Activated T-helper 1 cell treated with Interleukin-2 at 50 U/mL for 16 hours (primary cell): Measurements from ENCODE around the gene SLC24A4.

Source experiments
- DNase-seq: peaks from one replicate; pipeline ENCODE4 v3.0.0-alpha.2; 2020; ENCODE audit warnings: low read depth

SLC24A4 gene

DNA sequence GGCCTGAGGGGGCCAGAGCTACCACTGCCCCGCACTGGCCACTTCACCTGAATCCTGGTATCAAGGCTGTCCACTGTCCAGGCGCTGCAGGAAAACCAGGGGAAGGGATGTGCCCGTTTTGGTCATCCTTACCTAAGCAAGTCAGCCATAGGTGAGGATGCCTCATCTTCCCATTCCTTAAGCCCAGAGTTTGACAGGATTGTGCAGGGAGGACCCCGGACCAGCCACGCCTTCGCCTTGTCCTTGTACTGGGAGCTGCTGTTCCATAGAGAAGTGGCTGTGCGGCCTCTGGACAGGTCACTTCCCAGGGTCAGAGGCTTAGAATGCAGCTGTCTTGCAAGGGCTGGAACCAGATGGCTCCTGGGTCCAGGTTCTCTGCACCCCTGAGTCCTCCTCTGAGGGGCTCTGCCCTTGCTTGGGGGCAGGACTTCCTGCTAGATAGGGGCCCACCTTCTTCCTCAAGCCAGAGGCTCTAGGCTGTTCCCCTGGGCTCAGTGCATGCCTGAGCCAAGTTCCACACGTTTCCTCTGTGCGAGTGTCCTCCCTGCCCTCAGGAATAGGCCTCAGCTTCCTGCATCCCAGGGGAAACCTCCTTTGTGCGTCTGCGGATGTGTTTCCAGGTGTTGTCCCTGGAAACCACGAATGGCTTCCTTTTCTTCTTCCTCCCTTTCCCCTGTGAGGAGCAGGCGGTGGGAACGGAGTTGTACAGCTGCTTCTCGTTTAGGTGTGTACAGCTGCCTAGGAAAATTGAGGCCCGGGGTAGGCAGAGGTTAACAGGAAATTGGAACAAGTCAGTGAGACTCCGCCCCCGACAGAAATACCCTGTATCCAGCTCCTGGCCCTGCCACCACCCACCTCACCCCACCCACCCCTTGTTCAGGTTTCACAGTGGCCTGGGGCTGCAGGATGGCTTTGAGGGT, 136.3 kb downstream of the SLC24A4 start:
- no peak for DNase-seq

DNA sequence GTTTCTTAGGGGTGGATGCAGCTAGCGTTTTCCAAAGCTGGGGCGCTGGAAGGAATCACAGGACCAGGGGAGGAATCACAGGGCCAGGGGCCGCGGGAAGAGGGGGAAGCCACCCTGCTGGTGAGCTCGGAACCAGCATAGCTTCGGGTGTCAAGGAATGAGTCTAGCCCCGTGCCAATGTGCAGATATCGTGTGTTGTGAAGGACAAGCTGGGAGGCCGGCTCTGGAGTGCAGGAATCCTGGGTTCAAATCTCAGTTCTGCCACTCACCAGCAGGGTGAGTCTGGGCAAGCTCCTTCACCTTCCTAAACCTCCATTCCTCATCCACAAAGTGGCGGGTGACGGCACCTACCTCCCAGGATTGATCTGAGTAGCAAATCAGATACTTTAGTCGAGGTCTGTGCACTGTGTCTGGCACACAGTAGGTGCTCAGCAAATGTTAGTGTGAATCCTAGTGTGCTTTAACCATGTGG, 137.0 kb downstream of the SLC24A4 start:
- DNase-seq = no peak

GRCh38 chr14:92460541-92460915, 137.6 kb downstream of the SLC24A4 start:
- no peak for DNase-seq

- no peak for DNase-seq
Measured at GRCh38 chr14:92460916-92461579, 138.1 kb downstream of the SLC24A4 start.

DNA sequence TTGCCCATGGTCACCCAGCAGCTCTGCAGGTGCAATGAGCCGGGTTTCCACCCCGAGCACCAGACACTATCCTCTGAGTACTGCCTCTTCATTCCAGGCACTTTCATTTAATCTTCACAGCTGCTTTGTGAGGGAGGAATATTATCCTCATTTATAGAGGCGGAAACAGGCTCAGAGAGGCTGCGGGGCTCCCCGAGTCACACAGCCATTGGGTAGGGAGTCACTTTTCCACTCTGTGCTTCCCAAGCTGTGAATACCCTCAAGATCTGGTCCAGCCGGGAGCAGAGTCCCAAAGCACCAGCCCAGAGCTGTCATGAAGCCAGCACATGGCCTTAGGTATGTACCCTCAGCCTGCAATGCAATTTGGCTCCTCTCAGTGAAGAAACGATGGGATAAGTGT, 138.9 kb downstream of the SLC24A4 start:
- no peak for DNase-seq

GRCh38 chr14:92462568-92462967, 139.6 kb downstream of the SLC24A4 start:
- no peak for DNase-seq

DNA sequence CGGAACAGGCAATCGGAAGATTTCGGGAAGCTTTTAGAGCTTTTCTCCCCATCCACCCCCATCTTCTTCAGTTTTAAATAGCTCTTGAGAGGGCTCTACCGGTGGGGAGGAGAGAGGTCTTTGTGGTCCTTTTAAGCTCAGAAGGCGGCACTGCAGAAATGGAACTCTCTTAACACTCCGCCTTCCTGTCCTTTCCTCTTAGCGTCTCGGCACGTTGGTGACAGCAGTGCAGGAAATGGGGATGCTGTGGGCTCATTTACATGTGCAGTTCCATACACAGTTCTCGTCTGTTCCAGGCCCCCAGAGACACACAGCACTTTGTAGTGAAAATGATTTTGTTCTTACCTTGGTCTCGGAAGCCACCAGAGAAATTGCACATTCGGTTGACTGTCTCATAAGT, 140.2 kb downstream of the SLC24A4 start:
- DNase-seq = no peak

DNA sequence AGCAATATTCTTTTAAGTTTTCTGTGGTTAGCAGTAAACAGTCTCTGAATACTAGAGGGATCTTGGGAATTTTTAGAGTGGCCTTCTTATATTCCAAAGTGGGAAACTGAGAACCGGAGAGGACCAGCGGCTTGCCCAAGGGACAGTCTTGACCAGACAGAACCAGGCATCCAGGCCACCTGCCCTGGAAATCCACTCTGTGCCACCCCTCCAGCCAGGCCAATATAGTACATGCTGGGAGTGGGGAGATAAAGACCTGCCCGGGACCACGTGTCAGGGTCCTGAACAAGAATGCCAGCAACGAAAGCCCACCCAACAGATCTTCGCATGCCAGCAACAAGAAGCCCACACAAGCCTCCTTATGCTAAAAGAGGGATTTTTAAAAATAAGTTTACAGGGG, 141.2 kb downstream of the SLC24A4 start:
- DNase-seq = no peak

DNA sequence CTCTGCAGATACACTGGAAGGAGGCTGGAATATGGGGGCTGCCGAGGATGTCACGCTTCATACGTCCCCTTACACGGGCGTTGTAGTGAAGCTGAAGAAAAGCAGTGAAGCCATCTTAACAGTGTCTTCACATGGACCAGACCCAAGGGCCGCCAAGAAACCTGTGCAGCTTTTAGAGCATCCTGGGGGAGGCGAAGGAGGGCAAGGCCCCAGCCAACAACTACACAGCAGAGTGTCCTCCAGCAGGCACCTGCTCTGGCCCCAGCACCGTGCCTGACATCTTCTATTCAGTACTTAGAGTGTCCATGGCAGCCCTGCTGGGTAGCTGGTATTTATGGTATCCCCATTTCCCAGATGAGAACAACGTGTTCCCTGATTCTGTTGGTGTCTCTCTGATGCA, 141.8 kb downstream of the SLC24A4 start:
- no peak for DNase-seq

GRCh38 chr14:92465353-92466055, 142.5 kb downstream of the SLC24A4 start:
- no peak for DNase-seq

GRCh38 chr14:92466059-92466458, 143.1 kb downstream of the SLC24A4 start:
- DNase-seq = no peak

- DNase-seq = no peak
Measured at GRCh38 chr14:92469515-92469914, 146.6 kb downstream of the SLC24A4 start.

DNA sequence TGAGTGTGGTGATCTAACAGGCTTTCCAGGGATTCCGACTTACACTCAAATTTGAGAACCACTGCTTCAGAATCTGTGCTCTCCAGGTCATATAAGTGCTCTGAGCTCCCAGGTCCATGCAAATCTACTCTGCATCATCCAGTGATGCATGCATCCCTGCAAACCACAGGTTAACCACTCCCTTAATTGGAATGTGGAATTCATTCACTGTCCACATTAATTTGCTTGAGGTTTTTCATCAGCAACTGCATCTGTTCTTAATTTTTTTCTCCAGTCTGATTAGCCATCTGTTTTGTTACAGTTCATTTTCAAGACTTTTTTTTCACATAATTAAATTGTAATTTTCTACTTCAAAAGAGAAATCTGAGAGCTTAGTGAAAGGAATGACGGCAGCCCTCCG, 147.2 kb downstream of the SLC24A4 start:
- no peak for DNase-seq

DNA sequence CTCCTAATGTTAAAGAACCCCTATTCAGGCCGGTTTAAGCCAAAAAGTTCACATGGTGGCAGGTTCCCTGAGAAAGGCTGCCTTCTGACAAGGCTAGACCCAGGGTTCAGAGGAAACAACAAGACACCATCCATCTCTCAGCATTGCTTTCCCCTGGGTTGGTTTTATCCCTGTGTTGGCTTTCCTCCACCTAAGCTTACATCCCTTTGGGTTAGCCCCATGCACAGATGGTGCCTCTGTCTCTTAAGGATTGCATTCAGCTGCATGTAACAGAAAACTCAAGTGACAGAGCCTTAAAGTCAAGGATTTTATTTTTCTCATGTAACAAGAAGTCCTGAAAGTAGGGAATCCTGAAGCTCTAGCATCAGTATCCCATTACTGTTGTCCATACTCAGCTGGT, 147.8 kb downstream of the SLC24A4 start:
- DNase-seq = no peak

DNA sequence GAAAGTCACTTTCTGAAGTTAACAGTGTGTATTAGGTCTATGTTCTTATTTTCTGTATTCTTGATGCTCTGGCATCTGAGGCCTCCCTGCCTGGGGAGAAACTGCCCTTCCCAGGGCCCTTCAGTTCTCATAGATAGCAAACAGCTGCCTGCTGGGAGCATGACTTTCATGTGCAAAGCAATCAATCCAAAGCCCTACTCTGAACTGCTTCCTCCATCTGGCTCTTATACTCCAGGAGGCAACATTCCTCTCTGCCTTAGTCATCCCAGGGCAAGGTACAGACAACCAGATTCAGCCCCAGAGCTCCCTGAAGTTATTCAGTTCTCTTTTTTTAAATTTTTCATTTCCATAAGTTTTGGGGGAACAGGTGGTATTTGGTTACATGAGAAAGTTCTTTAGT, 149.0 kb downstream of the SLC24A4 start:
- DNase-seq = no peak

- DNase-seq = no peak
Measured at GRCh38 chr14:92472860-92473259, 149.9 kb downstream of the SLC24A4 start.

- no peak for DNase-seq
Measured at GRCh38 chr14:92473261-92473968, 150.4 kb downstream of the SLC24A4 start.

- no peak for DNase-seq
Measured at GRCh38 chr14:92473969-92474535, 151.1 kb downstream of the SLC24A4 start.

DNA sequence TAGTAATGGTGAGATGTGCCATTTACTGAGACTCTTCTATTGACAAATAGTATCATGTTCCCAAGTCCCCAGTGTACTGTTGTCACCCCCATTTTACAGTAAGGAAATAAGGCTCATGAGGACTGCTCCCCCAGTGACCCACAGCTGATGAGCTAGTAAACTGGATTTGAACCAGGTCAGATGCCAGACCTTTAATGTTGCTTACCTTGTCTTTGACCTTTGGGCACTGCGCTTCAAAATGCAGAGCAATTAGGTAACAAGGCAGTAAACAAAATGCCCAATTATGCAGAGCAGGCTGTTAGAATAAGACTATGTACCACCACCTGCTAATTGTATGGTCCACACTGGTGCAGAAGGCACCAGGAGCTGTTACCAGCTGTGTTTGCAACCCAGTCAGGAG, 152.1 kb downstream of the SLC24A4 start:
- no peak for DNase-seq

GRCh38 chr14:92475451-92476187, 152.7 kb downstream of the SLC24A4 start:
- no peak for DNase-seq

GRCh38 chr14:92480856-92481255, 157.9 kb downstream of the SLC24A4 start:
- DNase-seq = no peak
